Transverse colon (tissue), 3 donors: ENCODE data around the gene CRTC1.

Experiments
- CTCF ChIP-seq, 5 experiments: fragments of 200-600 bp in 3 of 5; fragments of 450-650 bp in 2 of 5; sonication (generic) in 3 of 5; IDR thresholded peaks; 1 replicate in 2 of 5; 2 replicates in 3 of 5; pipeline ENCODE4 v1.5.1; 2016 to 2017; ENCODE audit warnings: antibody characterized with exemption in 5 of 5, inconsistent platforms in 3 of 5, mild to moderate bottlenecking in 2 of 5, moderate library complexity in 1 of 5
- POLR2A ChIP-seq: fragments of 450-650 bp; IDR thresholded peaks from one replicate; pipeline ENCODE4 v1.6.1; 2016; ENCODE audit warnings: antibody characterized with exemption, mild to moderate bottlenecking, moderate library complexity

DNA sequence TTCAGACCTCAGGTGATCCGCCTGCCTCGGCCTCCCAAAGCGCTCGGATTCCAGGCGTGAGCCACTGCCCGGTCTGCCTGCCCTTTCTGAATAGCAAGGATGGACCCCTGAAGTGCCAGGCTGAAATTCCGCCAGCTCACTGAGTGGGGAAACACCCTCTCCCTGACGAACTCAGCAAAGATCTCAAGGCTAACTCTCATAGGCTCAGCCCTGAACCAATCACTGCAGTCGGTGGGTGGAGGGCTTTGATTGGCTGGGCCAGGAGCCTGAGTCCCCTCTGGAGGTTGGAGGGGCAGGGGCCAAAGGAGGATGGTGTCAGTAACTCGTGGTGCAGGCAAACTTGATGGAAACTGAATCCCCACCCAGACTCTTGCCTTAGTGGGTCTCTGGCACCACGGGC, 118.9 kb downstream of the CRTC1 start:
- no peak for TF ChIP-seq CTCF (IDR thresholded peaks at IDR 0.05)
- no peak for TF ChIP-seq POLR2A
